GM19240 (cell line): ENCODE results near the gene RNF152.
A peak's percentile ranks its signal among the peaks of the same experiment; 100 is the strongest.

Experiments used
- DNase-seq: peaks from one replicate; pipeline ENCODE4 v3.0.0; 2011; ENCODE audit warnings: low spot score; ENCODE audit not compliant: insufficient read length

RNF152 gene

DNA sequence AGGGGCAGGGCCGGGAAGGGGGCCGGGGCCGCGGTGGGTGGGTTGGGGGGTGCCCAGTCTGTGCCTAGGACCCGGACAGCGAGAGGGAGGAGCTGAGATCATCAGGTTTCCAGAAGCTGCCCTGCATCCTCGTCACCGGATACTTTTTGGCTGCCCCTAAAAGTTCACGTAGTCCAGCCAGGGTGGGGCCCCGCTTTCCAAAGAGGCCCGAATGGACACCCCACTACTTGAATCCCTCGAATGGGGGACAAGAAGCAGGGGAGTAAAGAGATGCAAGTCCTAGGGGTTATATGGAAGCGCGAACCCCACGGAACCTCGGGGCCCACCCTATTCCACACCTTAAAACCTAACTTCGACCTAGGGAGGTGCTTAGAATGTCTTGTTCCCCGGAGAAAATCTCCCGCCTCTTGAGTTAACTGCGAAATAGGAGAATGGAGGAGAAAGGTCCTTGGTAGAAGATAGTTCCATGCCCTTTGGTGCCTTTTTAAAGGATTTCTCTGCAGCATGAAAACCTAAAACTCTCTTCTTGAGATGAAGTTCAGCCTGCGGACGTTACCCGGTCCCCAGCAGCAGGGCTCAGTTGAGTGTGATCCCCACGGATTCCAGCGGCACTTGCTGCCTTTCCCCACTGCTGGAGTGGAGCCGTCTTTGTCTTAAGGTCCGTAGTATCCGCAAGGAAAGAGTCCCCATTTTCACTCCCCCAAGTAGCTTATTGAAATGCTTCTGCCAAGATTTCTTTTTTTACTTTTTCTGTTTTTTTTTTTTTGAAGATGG lies 2.1 kb upstream of the RNF152 start:
- DNase-seq, result no peak

DNA sequence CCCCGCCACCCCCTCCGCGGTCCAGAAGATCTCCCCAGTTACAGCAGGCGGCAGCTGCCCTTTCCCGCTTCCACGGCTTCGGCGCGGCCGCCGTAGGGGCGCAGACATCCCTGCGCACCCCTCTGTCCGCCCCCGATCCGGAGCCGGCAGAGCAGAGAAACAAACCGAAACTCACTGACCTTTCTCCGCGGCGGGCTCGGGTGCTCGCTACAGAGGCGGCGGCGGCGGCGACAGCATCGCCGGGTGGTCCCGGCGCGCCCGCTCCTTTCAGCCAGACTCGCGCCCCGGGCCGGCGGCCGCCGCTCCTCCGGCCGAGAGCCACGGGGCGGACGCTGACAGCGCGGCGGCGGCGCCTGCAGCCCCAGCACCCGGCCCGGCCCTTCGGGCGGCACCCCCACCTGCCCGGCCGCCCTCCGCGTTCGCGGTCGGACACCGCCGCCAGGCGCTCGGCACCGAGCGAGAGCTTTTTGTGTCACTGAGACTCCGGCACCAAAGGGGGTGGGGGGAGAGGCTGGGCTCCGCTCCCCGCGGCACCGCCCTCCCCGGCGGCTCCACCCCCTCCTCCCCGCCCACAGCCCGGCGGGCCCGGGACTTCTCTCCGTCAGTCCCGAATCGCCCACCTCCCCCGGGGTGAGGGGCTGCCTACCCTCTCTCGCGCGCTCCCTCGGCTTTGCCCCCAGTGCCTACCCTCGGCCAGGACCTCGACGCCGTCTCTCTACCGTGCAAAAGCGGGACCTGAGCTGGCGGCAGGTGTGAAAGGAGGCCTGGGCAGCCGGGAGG lies 1.4 kb upstream of the RNF152 start:
- DNase-seq, result peak; percentile 35

GRCh38 chr18:61893309-61893970 lies 633 bp upstream of the RNF152 start:
- DNase-seq, result no peak

- DNase-seq, result no peak
Measured at GRCh38 chr18:61891894-61892293, 913 bp downstream of the RNF152 start.

GRCh38 chr18:61891271-61891670 lies 1.5 kb downstream of the RNF152 start:
- DNase-seq, result no peak

GRCh38 chr18:61890344-61890743 lies 2.5 kb downstream of the RNF152 start:
- DNase-seq, result no peak

DNA sequence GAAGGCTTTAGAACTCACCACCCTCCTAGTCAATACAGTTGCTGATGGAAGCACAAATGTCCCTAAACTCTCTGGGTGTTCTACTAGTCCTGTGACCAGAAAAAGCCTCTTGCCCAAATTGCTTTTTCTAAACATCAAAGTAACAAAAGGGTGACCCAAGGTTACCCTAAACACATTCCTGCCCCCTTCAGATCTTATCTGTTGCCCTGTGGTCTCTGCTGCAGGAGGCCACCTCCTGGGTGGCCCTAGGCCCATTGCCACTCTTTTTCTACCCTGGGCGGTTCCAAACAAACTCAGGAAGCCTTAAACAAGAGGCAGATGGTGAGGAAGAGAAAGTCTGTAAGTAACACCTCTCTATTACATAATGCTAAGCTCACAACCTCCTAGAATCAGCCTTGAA lies 3.3 kb downstream of the RNF152 start:
- DNase-seq, result no peak

DNA sequence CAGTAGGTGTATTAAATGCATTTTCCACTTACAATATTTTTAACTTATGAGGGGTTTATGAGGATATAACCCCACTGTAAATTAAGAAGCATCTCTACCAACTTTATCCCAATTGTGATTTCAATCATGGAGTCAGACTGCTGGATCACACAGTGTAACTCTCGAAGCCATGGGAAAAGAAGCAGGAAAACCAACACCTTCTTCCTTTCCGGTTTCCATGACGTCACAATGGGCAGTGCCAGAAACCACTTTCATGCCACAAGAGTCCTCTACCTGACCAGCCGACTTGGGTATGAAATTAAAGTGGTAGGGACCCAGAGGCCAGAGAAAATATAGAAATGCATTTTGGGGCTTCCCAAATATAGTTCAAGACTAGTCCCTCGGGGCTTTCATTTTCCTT lies 4.2 kb downstream of the RNF152 start:
- no peak for DNase-seq

DNA sequence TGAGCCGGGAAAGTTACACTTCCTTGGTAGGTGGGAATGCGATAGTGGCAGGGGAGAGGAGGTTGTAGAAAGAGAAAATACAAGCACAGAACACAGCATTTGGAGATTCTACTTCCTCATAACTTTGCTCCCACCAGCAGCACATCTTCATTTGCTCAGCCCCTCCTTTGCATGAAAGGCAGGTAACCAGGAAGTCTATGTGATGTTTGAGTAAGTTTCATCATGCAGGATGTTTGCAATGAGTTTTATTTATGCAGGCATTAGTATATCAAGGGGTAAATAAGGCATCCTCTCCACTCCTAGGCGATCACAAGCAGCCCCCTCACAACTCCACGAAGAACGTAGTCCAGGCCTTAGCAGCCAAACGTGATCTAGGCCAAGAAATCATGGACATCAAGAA lies 5.0 kb downstream of the RNF152 start:
- no peak for DNase-seq

- no peak for DNase-seq
Measured at GRCh38 chr18:61883547-61883946, 9.3 kb downstream of the RNF152 start.

GRCh38 chr18:61882296-61883004 lies 10.4 kb downstream of the RNF152 start:
- no peak for DNase-seq

- DNase-seq, result no peak
Measured at GRCh38 chr18:61876899-61877298, 15.9 kb downstream of the RNF152 start.

- DNase-seq, result no peak
Measured at GRCh38 chr18:61870151-61870550, 22.7 kb downstream of the RNF152 start.

DNA sequence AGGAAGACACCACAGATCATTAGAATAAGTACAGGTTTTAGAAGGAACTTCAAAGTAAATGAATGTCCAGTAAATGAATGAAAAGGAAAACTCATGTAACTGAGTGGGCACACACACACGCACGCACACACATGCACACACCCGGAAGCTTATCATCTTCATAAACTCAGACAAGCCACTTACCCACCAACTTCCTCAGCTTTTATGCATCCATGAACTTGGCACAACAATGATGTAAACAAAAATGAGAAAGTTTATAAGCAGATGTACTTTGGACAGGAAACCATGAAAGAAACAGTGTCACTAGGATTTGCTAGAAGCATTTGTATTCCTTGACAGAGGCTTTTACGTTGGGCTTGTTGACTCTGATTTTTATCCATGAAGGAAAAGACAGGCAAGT lies 23.2 kb downstream of the RNF152 start:
- no peak for DNase-seq

DNA sequence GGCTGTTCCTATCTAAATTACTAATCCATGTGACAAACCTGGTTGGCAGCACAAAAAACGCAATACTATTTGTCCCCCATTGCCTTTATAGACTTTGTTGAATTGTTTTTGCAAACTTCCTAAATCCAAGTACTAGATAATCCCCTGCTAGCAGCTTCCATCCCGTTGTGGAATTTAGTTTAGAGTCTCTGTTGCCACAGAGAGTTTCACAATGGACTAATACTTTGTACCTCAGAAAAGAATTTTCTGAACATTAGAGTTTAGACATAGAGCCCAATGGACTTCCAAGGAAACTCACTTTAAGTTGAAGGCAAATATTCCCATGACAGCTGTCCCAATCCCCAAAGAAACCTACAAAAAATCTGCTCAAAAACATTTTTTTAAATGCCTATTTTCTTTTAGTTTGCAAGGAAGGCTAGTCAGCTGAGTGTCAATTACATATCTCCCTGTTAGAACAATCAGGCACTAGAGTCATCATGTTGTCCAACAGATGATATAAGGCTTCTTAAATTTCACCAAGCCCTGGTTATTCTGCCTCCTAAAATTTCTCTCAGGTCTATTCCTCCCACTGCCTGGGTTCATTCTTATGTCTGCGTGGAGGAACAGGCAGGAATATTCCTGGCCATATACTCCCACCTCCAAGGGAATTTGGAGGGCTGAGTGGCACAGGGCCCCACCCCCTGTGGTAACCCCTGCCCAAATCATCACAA lies 27.2 kb downstream of the RNF152 start:
- DNase-seq, result no peak

DNA sequence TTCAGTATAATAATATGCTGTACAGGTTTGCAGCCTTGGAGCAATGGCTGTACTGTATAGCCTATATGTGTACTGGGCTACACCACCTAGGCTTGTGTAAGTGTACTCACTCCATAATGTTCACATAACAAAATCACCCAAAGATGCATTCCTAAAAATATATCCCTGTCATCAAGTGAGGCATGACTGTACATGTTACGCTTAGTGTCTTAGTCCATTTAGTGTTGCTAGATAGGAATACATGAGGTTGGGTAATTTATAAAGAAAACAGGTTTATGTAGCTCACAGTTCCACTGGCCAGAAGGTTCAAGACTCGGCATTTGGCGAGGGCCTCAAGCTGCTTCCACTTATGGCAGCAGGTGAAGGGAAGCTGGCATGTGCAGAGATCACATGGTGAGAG lies 31.4 kb downstream of the RNF152 start:
- no peak for DNase-seq

DNA sequence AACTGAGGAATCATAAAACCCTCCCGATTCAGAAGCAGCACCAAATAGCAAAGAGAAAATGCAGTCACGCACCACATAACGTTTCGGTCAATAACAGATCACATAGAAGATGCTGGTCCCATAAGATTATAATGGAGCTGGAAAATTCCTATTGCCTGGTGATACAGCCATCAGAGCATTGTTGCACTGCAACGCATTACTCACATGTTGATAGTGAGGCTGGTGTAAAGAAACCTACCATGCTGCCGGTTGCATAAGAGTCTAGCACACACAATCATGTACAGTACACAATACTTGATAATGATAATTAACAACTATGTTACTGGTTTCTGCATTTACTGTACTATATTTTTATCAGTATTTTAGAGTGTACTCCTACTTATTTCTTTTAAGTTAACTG lies 32.5 kb downstream of the RNF152 start:
- DNase-seq, result no peak

- no peak for DNase-seq
Measured at GRCh38 chr18:61859113-61859512, 33.7 kb downstream of the RNF152 start.

GRCh38 chr18:61856678-61857077 lies 36.1 kb downstream of the RNF152 start:
- DNase-seq, result no peak

- no peak for DNase-seq
Measured at GRCh38 chr18:61855449-61856378, 37.1 kb downstream of the RNF152 start.
